Endothelial cell of umbilical vein (primary cell): ENCODE results near the gene DSCAML1. TPM values are rescaled to one million over a fixed set of nuclear protein-coding genes. Genes with fewer than 3 reads are reported as not detected.

Source experiments
- BruUV-seq: library from RNA; stranded (reverse); fragments of 400-500 nt; replicated peaks from 2 replicates; lab custom pipeline; 2021; lab: Mats Ljungman, UMichigan
- CTCF ChIA-PET: fragments of 300-600, 350-600 bp; sonication (Branson Sonifier 250); formaldehyde crosslinking; loops from one replicate; lab custom pipeline; 2021; ENCODE audit warnings: antibody characterized with exemption, inconsistent platforms; lab: Charles Lee
- POLR2A ChIA-PET: fragments of 300-600, 350-600 bp; sonication (Branson Sonifier 250); formaldehyde crosslinking; loops from one replicate; lab custom pipeline; 2021; ENCODE audit warnings: antibody characterized with exemption, inconsistent platforms; lab: Charles Lee
- DNase-seq: peaks from one replicate; pipeline ENCODE4 v3.0.0-alpha.2; 2011; ENCODE audit warnings: low read depth, low spot score
- FAIRE-seq: peaks from 2 replicates; lab custom pipeline; 2011; peaks lifted over from hg19 to GRCh38; lab: Jason Lieb, UNC
- H2AFZ ChIP-seq: 2 replicates; pipeline ENCODE4 v1.6.0; 2012; ENCODE audit warnings: low read depth, low read length, control low read depth, inconsistent platforms
- H3K27ac ChIP-seq: 2 replicates; pipeline ENCODE4 v1.5.1; 2011; ENCODE audit warnings: low read depth, mild to moderate bottlenecking, control low read depth, low read length, moderate library complexity; ENCODE audit not compliant: insufficient read depth
- H3K27me3 ChIP-seq, 2 experiments: 2 replicates each; pipeline versions ENCODE4 v1.6.0 to v1.6.1; 2011; ENCODE audit warnings: low read length in 2 of 2, mixed read lengths in 1 of 2; ENCODE audit not compliant: control insufficient read depth in 2 of 2, insufficient read depth in 2 of 2
- H3K36me3 ChIP-seq, 2 experiments: 2 replicates in 1 of 2; 3 replicates in 1 of 2; pipeline ENCODE4 v1.5.1; 2011; ENCODE audit warnings: low read length in 2 of 2, mild to moderate bottlenecking in 1 of 2, moderate library complexity in 1 of 2; ENCODE audit not compliant: control insufficient read depth in 2 of 2, insufficient read depth in 2 of 2; ENCODE audit errors: extremely low read depth in 1 of 2
- H3K4me1 ChIP-seq: 3 replicates; pipeline ENCODE4 v1.5.1; 2011; ENCODE audit warnings: mild to moderate bottlenecking, low read length; ENCODE audit not compliant: control insufficient read depth, insufficient read depth; ENCODE audit errors: extremely low read depth
- H3K4me2 ChIP-seq: 2 replicates; pipeline ENCODE4 v1.6.1; 2011; ENCODE audit warnings: low read length, control low read depth, mixed read lengths; ENCODE audit not compliant: insufficient read depth
- H3K4me3 ChIP-seq, 3 experiments: fragments of 200-600 bp in 1 of 3; sonication (generic), shearing (Covaris generic) in 1 of 3; replicated peaks in 1 of 3; 2 replicates each; pipeline ENCODE4 v1.5.1; 2011 to 2016; ENCODE audit warnings: control low read depth in 3 of 3, low read length in 3 of 3, mild to moderate bottlenecking in 2 of 3, inconsistent platforms in 1 of 3, low read depth in 1 of 3, moderate library complexity in 1 of 3; ENCODE audit not compliant: insufficient read depth in 1 of 3
- H3K79me2 ChIP-seq: 2 replicates; pipeline ENCODE4 v1.6.0; 2012; ENCODE audit warnings: low read length, inconsistent platforms; ENCODE audit not compliant: control insufficient read depth, insufficient read depth
- H3K9ac ChIP-seq: replicated peaks from 2 replicates; pipeline ENCODE3; 2011; ENCODE audit warnings: low read length, control low read depth; ENCODE audit not compliant: insufficient read depth; ENCODE audit errors: extremely low read depth
- H3K9me1 ChIP-seq: replicated peaks from 3 replicates; pipeline ENCODE4 v1.6.0; 2011; ENCODE audit warnings: mild to moderate bottlenecking, low read length; ENCODE audit not compliant: control insufficient read depth, insufficient read depth; ENCODE audit errors: extremely low read depth
- H3K9me3 ChIP-seq: replicated peaks from 2 replicates; pipeline ENCODE4 v1.5.1; 2012; ENCODE audit warnings: low read length, inconsistent platforms; ENCODE audit not compliant: control insufficient read depth, insufficient read depth
- H4K20me1 ChIP-seq: replicated peaks from 2 replicates; pipeline ENCODE3; 2011; ENCODE audit warnings: mild to moderate bottlenecking, low read length; ENCODE audit not compliant: control insufficient read depth, insufficient read depth; ENCODE audit errors: extremely low read depth
- EZH2 ChIP-seq: IDR thresholded peaks from 2 replicates; pipeline ENCODE4 v1.6.1; 2012; ENCODE audit warnings: borderline replicate concordance, low read depth, mild to moderate bottlenecking, moderate library complexity, low read length, inconsistent platforms; ENCODE audit not compliant: severe bottlenecking
- FOS ChIP-seq: IDR thresholded peaks from 2 replicates; pipeline ENCODE4 v1.6.1; 2011; ENCODE audit warnings: mild to moderate bottlenecking, low read length, moderate library complexity, borderline replicate concordance; ENCODE audit not compliant: insufficient read depth
- GATA2 ChIP-seq: IDR thresholded peaks from 2 replicates; pipeline ENCODE4 v1.7.0; 2011; ENCODE audit warnings: low read depth, mild to moderate bottlenecking, moderate library complexity, mixed read lengths, low read length; ENCODE audit not compliant: insufficient read length, insufficient read depth
- JUN ChIP-seq: IDR thresholded peaks from 2 replicates; pipeline ENCODE4 v1.6.1; 2011; ENCODE audit warnings: borderline replicate concordance, low read depth; ENCODE audit not compliant: insufficient read length, insufficient read depth
- MYC ChIP-seq: IDR thresholded peaks from one replicate; pipeline ENCODE4 v1.6.1; 2011; ENCODE audit warnings: mild to moderate bottlenecking, low read depth, low read length
- POLR2A ChIP-seq: IDR thresholded peaks from 2 replicates; pipeline ENCODE4 v1.6.1; 2012; ENCODE audit warnings: low read depth, mild to moderate bottlenecking, control low read depth, low read length
- POLR2AphosphoS5 ChIP-seq: IDR thresholded peaks from 2 replicates; pipeline ENCODE4 v1.6.1; 2012; ENCODE audit warnings: low read depth, mild to moderate bottlenecking, control low read depth, low read length, moderate library complexity; ENCODE audit not compliant: insufficient read depth
- dilution Hi-C: fragments of 300-500 bp; cut with MboI; formaldehyde crosslinking; loops from one replicate; pipeline ENCODE4 v1.15.0; 2019; ENCODE audit warnings: low sequenced_read_pairs; ENCODE audit not compliant: extremely low pct_ligation_motif_present
- intact Hi-C: fragments of 100-400 bp; cut with micrococcal nuclease; formaldehyde crosslinking; loops from one replicate; pipeline ENCODE4 v1.10.0; 2022
- polyA plus RNA-seq, 4 experiments: library from polyadenylated mRNA; depleted of rRNA in 3 of 4; stranded (reverse) in 3 of 4; unstranded in 1 of 4; fragments of >200 nt; gene quantifications; 2 replicates each; pipeline versions ENCODE4 v1.2.1 to v1.2.3, GENCODE V29; 2011 to 2012; ENCODE audit warnings: missing spikeins in 1 of 4
- total RNA-seq: library from RNA; stranded (reverse); gene quantifications from 2 replicates; pipeline ENCODE4 v1.2.3, GENCODE V29; 2021
- TF ChIP-seq, protein P1 (sequence below), 2 donors: IDR thresholded peaks; 1 replicate in 1 of 2; 2 replicates in 1 of 2; pipeline ENCODE4 v1.5.1; 2011; ENCODE audit warnings: low read length in 2 of 2, mild to moderate bottlenecking in 2 of 2, moderate library complexity in 2 of 2, control low read depth in 1 of 2, inconsistent platforms in 1 of 2, low read depth in 1 of 2; ENCODE audit not compliant: insufficient read depth in 1 of 2; ENCODE audit errors: extremely low read depth in 1 of 2
- TF ChIP-seq, protein P2 (sequence below): IDR thresholded peaks from 2 replicates; pipeline ENCODE4 v1.6.1; 2011; ENCODE audit not compliant: insufficient read depth, insufficient read length

DSCAML1 gene
- total and polyA plus RNA-seq, 2 donors (not counting 3 experiments of a cell fraction or from before 2014, with no cell fraction given) = not detected

DNA sequence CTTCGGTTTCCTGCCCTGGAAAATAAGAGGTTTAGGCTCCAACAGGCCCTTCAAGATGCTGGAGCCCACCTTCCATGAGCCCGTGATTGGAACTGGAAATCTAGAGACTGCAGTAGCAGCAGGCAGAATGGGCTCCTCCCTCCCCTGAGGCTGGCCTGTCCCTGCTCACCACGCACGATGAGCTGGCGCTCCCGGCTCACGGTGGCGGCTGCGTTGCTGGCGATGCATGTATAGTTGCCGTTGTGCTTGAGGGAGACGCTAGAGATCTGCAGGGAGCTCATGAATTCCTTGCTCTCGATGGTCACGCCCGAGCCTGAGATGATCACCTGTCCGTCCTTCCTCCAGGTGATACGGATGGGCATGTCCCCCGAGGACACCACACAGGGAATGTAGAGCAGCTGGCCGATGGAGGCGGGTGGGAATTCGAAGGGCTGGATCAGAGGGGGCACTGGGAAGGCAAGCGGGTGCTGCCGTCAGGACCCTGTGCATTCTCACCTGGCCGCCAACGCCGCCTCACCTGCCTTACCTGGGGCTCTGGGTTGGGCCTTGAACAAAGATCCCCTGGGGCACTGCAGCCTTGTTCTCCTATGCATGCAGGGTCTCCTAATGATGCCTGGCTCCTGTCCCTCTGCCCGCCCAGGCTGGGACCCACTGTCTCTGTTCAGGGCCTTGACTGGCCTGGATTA, 291.6 kb downstream of the DSCAML1 start:
- no TSS peak for BruUV-seq
- H3K27me3 ChIP-seq = no peaks in the 10 kb centered on the region
- dilution Hi-C loops = no loop called here
- H3K4me1 ChIP-seq = no peaks in the 10 kb centered on the region
- no peaks in the 10 kb centered on the region for H4K20me1 ChIP-seq
- H3K4me3 ChIP-seq = no peak overlapping the region
- H3K36me3 ChIP-seq = no peaks in the 10 kb centered on the region
- no peak overlapping the region for H2AFZ ChIP-seq
- ChIA-PET CTCF (no interaction called here), POLR2A (no interaction called here)
- FAIRE-seq = no peak
- H3K27ac ChIP-seq = no peak overlapping the region
- H3K4me2 ChIP-seq = no peak overlapping the region
- no peaks in the 10 kb centered on the region for H3K9me3 ChIP-seq
- intact Hi-C loops = no loop called here
- no peaks in the 10 kb centered on the region for H3K9me1 ChIP-seq
- H3K9ac ChIP-seq = no peak overlapping the region
- DNase-seq = no peak
- TF ChIP-seq GATA2 (no peak), MYC (no peak), EZH2 (no peak), POLR2A (no peak), POLR2AphosphoS5 (no peak), JUN (no peak), FOS (no peak)
- TF ChIP-seq, protein P1, sequence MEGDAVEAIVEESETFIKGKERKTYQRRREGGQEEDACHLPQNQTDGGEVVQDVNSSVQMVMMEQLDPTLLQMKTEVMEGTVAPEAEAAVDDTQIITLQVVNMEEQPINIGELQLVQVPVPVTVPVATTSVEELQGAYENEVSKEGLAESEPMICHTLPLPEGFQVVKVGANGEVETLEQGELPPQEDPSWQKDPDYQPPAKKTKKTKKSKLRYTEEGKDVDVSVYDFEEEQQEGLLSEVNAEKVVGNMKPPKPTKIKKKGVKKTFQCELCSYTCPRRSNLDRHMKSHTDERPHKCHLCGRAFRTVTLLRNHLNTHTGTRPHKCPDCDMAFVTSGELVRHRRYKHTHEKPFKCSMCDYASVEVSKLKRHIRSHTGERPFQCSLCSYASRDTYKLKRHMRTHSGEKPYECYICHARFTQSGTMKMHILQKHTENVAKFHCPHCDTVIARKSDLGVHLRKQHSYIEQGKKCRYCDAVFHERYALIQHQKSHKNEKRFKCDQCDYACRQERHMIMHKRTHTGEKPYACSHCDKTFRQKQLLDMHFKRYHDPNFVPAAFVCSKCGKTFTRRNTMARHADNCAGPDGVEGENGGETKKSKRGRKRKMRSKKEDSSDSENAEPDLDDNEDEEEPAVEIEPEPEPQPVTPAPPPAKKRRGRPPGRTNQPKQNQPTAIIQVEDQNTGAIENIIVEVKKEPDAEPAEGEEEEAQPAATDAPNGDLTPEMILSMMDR (IDR thresholded peaks at IDR 0.05; ENCODE audit: extremely low read depth in 1 of 2, insufficient read depth in 1 of 2, low read depth in 1 of 2, low read length in 2 of 2) = no peak
- TF ChIP-seq, protein P2, sequence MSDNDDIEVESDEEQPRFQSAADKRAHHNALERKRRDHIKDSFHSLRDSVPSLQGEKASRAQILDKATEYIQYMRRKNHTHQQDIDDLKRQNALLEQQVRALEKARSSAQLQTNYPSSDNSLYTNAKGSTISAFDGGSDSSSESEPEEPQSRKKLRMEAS = no peak
- H3K79me2 ChIP-seq = no peaks in the 10 kb centered on the region
